Stomach (tissue), 9 donors: ENCODE results near the gene E2F7. TPM values are rescaled to one million over a fixed set of nuclear protein-coding genes. Genes with fewer than 3 reads are reported as not detected.

Source experiments
- DNase-seq, 2 donors: peaks; one replicate each; pipeline versions ENCODE4 v3.0.0 to v3.0.0-alpha.2; 2013 to 2019
- H3K27ac ChIP-seq, 5 donors: fragments of 200-600 bp in 4 of 5; sonication (generic) in 4 of 5; one replicate each; pipeline ENCODE4 v1.5.1; 2013 to 2019; ENCODE audit warnings: mild to moderate bottlenecking in 1 of 5, moderate library complexity in 1 of 5
- H3K27me3 ChIP-seq, 3 donors: fragments of 200-600 bp; sonication (generic); one replicate each; pipeline ENCODE4 v1.5.1; 2017 to 2019; ENCODE audit warnings: mixed run types in 1 of 3
- H3K36me3 ChIP-seq, 4 donors: fragments of 200-600 bp; sonication (generic); 1 replicate in 3 of 4; 2 replicates in 1 of 4; pipeline ENCODE4 v1.5.1; 2016 to 2019
- H3K4me1 ChIP-seq, 4 donors: fragments of 200-600 bp; sonication (generic); one replicate each; pipeline ENCODE4 v1.5.1; 2016 to 2019
- H3K4me3 ChIP-seq, 4 donors: fragments of 200-600 bp; sonication (generic) in 3 of 4; one replicate each; pipeline ENCODE4 v1.5.1; 2016 to 2019; ENCODE audit warnings: mild to moderate bottlenecking in 1 of 4
- H3K9me3 ChIP-seq, 4 donors: fragments of 200-600 bp; sonication (generic); one replicate each; pipeline ENCODE4 v1.5.1; 2016 to 2019
- EP300 ChIP-seq: sonication (generic); formaldehyde crosslinking; IDR thresholded peaks from one replicate; pipeline ENCODE4 v1.6.1; 2017; ENCODE audit warnings: antibody characterized with exemption
- POLR2A ChIP-seq, 4 donors: fragments of 450-650 bp; IDR thresholded peaks; one replicate each; pipeline ENCODE4 v1.6.1; 2016; ENCODE audit warnings: antibody characterized with exemption in 4 of 4, control low read depth in 2 of 4, mild to moderate bottlenecking in 1 of 4, moderate library complexity in 1 of 4
- POLR2AphosphoS5 ChIP-seq, 3 donors: sonication (generic); formaldehyde crosslinking; IDR thresholded peaks; one replicate each; pipeline ENCODE4 v1.6.1; 2016; ENCODE audit warnings: antibody characterized with exemption in 3 of 3
- WGBS, 5 donors: extraction: QIAGEN DNeasy Blood & Tissue Kit in 3 of 5; methylation state at CpG; one replicate each; pipeline versions ENCODE4 v1.1.5 to v1.1.7; 2013 to 2018; 5-methylcytosine and 5-hydroxymethylcytosine counted together
- intact Hi-C: fragments of 100-400 bp; cut with DNase I; formaldehyde crosslinking; loops from one replicate; pipeline ENCODE4 v1.15.1; 2023; ENCODE audit warnings: low total_unique reads
- polyA plus RNA-seq, 3 donors: library from polyadenylated mRNA; stranded (reverse); fragments of 200-250 nt; gene quantifications; one replicate each; pipeline ENCODE4 v1.2.3, GENCODE V29; 2013
- total RNA-seq, 5 donors: library from RNA; depleted of rRNA; stranded (reverse); fragments of >200 nt; gene quantifications; one replicate each; pipeline versions ENCODE4 v1.1.0 to v1.2.3, GENCODE V29; 2014 to 2016
- TF ChIP-seq, protein P1 (sequence below), 7 experiments: fragments of 450-650 bp in 4 of 7; fragments of 200-600 bp in 3 of 7; sonication (generic) in 3 of 7; IDR thresholded peaks; one replicate each; pipeline ENCODE4 v1.5.1; 2016 to 2019; ENCODE audit warnings: antibody characterized with exemption in 7 of 7, control low read depth in 2 of 7, mild to moderate bottlenecking in 1 of 7
- donor health status: healthy with polysubstance abuse.
- donor health status: Bipolar disorder and iron deficiency.
- donor health status: healthy.

Gene E2F7
- total and polyA plus RNA-seq, 8 donors = 0.31 to 7.7 (median 0.75) TPM; not detected in 1

DNA sequence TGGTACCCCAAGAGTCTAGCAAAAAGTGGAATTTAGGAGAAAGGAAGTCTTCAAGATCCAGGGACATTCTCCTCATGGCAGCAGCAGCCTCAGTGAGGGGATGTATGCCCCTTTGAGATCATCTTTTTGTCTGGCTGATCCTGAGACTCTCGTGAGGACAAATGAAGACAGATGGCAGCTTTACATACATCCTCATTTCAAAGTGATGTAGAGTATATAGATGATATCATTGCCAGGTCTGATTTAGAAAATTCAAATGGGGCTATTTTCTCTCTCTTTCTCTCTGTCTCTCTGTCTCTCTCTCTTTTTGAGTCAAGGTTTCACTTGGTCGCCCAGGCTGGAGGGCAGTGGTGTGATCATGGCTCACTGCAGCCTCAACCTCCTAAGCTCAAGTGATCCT lies 61.5 kb downstream of the E2F7 start:
- Histone ChIP-seq H3K4me3 (no peak overlapping the region), H3K27ac (no peak overlapping the region), H3K4me1 (no peaks in the 10 kb centered on the region), H3K36me3 (no peaks in the 10 kb centered on the region), H3K9me3 (no peaks in the 10 kb centered on the region), H3K27me3 (no peaks in the 10 kb centered on the region)
- TF ChIP-seq POLR2A (IDR thresholded peaks at IDR 0.05) = no peak
- TF ChIP-seq, protein P1, sequence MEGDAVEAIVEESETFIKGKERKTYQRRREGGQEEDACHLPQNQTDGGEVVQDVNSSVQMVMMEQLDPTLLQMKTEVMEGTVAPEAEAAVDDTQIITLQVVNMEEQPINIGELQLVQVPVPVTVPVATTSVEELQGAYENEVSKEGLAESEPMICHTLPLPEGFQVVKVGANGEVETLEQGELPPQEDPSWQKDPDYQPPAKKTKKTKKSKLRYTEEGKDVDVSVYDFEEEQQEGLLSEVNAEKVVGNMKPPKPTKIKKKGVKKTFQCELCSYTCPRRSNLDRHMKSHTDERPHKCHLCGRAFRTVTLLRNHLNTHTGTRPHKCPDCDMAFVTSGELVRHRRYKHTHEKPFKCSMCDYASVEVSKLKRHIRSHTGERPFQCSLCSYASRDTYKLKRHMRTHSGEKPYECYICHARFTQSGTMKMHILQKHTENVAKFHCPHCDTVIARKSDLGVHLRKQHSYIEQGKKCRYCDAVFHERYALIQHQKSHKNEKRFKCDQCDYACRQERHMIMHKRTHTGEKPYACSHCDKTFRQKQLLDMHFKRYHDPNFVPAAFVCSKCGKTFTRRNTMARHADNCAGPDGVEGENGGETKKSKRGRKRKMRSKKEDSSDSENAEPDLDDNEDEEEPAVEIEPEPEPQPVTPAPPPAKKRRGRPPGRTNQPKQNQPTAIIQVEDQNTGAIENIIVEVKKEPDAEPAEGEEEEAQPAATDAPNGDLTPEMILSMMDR (IDR thresholded peaks at IDR 0.05) = no peak
- no peak for TF ChIP-seq EP300
- TF ChIP-seq POLR2AphosphoS5 (IDR thresholded peaks at IDR 0.05) = no peak
- intact Hi-C loops = loop anchor here (10.0 kb wide), 1 partner anchor 389 kb away; no protein-coding TSS in a partner anchor
- no peak for DNase-seq
- 79 to 96% (median 91%) methylated on average over 2 of the region's 2 CpGs for WGBS, 5 donors

DNA sequence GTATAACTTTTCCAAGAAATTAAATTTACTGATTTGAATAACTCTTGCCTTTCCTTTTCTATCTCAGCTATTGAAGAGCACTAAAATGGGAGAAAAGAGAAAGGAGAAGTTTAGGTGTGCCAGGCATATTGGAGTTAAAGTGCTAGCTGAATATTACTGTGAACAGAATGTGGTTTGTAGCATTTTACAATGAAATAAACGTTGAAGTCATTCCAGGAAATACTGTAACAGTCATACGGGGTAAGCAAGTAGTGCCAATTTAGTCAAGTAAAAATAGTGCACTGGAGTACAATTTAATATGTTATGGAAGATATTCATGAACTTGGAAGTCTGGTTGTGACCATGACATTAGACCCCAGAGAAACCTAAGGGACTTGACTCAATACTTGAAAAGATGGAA lies 62.1 kb downstream of the E2F7 start:
- H3K4me1 ChIP-seq = no peaks in the 10 kb centered on the region
- H3K4me3 ChIP-seq = no peak overlapping the region
- TF ChIP-seq POLR2AphosphoS5 (IDR thresholded peaks at IDR 0.05) = no peak
- TF ChIP-seq, protein P1 (IDR thresholded peaks at IDR 0.05) = no peak
- no peak for TF ChIP-seq EP300
- TF ChIP-seq POLR2A (IDR thresholded peaks at IDR 0.05) = no peak
- DNase-seq = no peak
- intact Hi-C loops = loop anchor here (10.0 kb wide), 1 partner anchor 388 kb away; no protein-coding TSS in a partner anchor
- H3K9me3 ChIP-seq = no peaks in the 10 kb centered on the region
- H3K27ac ChIP-seq = no peak overlapping the region
- no peaks in the 10 kb centered on the region for H3K36me3 ChIP-seq
- WGBS, 5 donors = 8 to 26% (median 24%) methylated on average over 2 of the region's 2 CpGs
- no peaks in the 10 kb centered on the region for H3K27me3 ChIP-seq

DNA sequence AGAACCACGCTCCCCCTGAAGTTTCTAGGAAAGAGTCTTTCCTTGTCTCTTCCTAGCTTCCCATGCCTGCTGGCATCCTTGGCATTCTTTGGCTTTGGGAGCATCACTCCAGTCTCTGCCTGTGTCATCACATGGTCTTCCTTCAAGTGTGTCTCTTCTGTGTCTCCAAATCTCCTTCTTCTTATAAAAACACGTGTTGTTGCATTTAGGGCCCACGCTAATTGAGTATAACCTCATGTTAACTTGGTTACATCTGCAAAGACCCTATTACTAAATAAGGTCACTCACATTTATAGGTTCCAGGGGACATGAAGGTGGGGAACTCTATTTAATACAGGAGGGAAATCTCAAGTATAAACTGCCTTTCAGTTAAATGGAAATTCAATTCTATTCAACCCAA lies 63.0 kb downstream of the E2F7 start:
- Histone ChIP-seq H3K36me3 (no peaks in the 10 kb centered on the region), H3K27ac (no peak overlapping the region), H3K4me1 (no peaks in the 10 kb centered on the region), H3K4me3 (no peak overlapping the region), H3K9me3 (no peaks in the 10 kb centered on the region), H3K27me3 (no peaks in the 10 kb centered on the region)
- no peak for DNase-seq
- TF ChIP-seq POLR2A (IDR thresholded peaks at IDR 0.05) = no peak
- TF ChIP-seq EP300 = no peak
- TF ChIP-seq, protein P1 (IDR thresholded peaks at IDR 0.05) = no peak
- WGBS, 5 donors = 90 to 96% (median 95%) methylated on average over 3 of the region's 3 CpGs
- intact Hi-C loops = loop anchor here (10.0 kb wide), 1 partner anchor 388 kb away; no protein-coding TSS in a partner anchor

DNA sequence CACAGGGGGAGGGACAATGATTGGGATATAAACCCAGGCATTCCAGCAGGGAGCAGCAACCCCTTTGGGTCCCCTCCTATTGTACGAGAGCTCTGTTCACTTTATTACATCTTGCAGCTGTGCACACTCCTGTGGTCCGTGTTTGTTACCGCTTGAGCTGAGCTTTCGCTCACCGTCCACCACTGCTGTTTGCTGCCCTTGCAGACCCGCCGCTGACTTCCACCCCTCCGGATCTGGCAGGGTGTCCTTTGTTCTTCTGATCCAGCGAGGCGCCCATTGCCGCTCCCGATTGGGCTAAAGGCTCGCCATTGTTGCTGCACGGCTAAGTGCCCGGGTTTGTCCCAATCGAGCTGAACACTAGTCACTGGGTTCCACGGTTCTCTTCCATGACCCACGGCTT lies 64.1 kb downstream of the E2F7 start:
- Histone ChIP-seq H3K36me3 (no peaks in the 10 kb centered on the region), H3K4me3 (no peak overlapping the region), H3K4me1 (no peaks in the 10 kb centered on the region), H3K27ac (no peak overlapping the region), H3K9me3 (no peaks in the 10 kb centered on the region), H3K27me3 (no peaks in the 10 kb centered on the region)
- DNase-seq = no peak
- intact Hi-C loops = loop anchor here (10.0 kb wide), 1 partner anchor 386 kb away; no protein-coding TSS in a partner anchor
- 88 to 94% (median 91%) methylated on average over 18 of the region's 18 CpGs for WGBS, 5 donors
- TF ChIP-seq POLR2A (IDR thresholded peaks at IDR 0.05) (no peak), POLR2AphosphoS5 (IDR thresholded peaks at IDR 0.05) (no peak), EP300 (no peak)
- TF ChIP-seq, protein P1 (IDR thresholded peaks at IDR 0.05) = no peak
